ENCODE measurements around the gene KIF21B.

GRCh38 chr1:201062511-201063091 is 39.1 kb upstream of the KIF21B start:
- TF ChIP-seq GATA3 (IDR thresholded peaks at IDR 0.05; ENCODE audit: low read depth, low read length) (no peak), GATA2 (IDR thresholded peaks at IDR 0.05; ENCODE audit: low read depth, low read length) (no peak)

Data from SH-SY5Y (cell line).